ENCODE measurements around the gene FAM89B.
"Not testable (repeated sequence)": the region's sequence is repeated elsewhere in the genome, so short reads cannot be mapped to it uniquely, and the experiment has no call there.

FAM89B gene

DNA sequence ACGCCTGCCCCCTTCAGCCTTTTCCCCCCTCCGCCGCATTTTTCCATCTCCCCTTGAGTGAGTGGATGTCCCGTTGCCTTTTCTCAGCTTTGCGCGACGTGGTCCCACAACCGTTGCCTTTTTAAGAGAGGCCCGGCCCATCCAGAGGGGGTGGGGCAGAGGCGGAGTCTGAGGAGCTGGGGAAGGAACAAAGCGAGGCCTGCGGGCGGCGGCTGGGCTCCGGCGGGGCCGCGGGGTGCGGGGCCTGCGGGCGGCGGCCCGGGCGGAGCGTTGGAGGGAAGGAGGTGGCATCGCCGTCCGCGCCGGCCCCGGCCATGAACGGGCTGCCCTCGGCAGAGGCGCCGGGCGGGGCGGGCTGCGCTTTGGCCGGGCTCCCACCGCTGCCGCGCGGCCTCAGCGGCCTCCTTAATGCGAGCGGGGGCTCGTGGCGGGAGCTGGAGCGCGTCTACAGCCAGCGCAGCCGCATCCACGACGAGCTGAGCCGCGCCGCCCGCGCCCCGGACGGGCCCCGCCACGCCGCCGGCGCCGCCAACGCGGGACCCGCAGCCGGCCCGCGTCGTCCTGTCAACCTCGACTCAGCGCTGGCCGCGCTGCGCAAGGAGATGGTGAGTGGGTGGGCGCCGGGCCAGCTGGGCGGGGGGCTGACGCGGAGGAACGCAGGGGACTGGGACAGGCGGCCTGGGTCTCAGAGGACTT lies at the start of gene FAM89B:
TSS of gene FAM89B (plus strand) at position 183 of the 696 bp plus-strand sequence. CDS start at position 315, 132 bp downstream.
- no peak for DNase-seq (ENCODE audit: low read depth)

DNA sequence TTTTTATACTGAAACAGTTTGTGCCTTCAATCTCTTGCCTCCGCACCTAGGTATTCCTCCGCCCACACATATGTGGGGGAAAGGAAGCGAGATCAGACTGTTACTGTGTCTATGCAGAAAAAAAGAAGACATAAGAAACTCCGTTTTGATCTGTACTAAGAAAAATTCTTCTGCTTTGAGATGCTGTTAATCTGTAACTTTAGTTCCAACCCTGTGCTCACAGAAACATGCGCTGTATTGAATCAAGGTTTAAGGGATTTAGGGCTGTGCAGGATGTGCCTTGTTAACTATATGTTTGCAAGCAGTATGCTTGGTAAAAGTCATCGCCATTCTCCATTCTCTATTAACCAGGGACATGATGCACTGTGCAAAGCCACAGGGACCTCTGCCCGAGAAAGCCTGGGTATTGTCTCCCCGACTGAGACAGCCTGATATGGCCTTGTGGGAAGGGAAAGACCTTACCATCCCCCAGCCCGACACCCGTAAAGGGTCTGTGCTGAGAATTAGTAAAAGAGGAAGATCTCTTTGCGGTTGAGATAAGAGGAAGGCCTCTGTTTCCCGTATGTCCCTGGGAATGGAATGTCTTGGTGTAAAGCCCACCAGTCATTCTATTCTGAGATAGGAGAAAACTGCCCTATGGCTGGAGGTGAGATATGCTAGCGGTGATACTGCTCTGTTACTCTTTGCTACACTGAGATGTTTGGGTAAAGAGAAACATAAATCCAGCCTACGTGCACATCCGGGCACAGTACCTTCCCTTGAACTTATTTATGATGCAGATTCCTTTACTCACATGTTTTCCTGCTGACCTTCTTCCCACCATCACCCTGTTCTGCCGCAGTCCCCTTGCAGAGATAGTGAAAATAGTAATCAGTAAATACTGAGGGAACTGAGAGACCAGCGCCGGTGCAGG lies 49.4 kb upstream of the FAM89B start:
- not testable (repeated sequence) for DNase-seq (ENCODE audit: low read depth)

DNA sequence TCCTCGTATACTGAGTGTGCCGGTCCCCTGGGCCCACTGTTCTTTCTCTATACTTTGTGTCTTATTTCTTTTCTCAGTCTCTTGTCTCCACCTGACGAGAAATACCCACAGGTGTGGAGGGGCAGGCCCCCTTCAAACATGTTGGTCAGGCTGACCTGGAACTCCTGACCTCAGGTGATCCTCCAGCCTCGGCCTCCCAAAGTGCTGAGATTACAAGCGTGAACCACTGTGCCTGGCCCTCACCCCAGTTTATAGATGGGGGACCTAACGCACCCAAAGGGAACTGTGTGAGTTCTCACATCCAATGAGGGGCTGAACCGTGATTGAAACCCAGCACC lies 48.7 kb upstream of the FAM89B start:
- not testable (repeated sequence) for DNase-seq (ENCODE audit: low read depth)

DNA sequence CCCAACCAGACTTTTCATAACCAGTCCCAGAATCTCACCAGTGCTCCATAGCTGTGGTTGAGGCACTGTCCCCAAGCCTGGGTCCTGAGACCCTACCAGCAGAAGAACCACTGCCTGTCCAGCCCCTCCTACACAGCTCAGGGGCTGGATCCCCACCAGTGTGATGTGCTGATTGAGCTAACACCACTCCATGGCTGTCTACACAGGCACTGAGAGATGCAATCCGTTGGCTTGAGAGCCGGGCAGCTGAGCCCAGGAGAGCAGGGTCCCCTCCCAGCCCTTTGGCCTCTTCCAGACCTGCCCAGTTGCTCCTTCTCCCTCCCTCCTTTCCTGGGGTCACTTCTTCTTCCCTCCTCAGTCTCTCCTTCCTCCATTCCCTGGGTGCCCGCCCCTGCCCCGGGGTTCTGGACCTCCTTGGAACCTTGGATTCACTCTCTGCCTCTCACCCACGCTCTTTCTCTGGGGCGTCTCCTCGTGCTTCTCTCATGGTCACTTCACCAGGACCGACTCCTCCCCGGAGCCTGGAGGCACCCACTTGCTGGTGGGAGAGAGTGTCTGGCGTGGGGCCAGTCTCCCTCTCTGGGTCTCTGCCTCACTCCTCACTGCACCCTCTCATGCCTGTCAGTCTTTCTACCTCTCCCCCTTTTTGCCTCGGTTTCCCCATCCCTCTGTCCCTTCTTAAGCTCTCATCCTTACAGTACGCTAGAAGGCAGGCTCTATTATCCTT lies 48.2 kb upstream of the FAM89B start:
- DNase-seq (ENCODE audit: low read depth) = no peak

DNA sequence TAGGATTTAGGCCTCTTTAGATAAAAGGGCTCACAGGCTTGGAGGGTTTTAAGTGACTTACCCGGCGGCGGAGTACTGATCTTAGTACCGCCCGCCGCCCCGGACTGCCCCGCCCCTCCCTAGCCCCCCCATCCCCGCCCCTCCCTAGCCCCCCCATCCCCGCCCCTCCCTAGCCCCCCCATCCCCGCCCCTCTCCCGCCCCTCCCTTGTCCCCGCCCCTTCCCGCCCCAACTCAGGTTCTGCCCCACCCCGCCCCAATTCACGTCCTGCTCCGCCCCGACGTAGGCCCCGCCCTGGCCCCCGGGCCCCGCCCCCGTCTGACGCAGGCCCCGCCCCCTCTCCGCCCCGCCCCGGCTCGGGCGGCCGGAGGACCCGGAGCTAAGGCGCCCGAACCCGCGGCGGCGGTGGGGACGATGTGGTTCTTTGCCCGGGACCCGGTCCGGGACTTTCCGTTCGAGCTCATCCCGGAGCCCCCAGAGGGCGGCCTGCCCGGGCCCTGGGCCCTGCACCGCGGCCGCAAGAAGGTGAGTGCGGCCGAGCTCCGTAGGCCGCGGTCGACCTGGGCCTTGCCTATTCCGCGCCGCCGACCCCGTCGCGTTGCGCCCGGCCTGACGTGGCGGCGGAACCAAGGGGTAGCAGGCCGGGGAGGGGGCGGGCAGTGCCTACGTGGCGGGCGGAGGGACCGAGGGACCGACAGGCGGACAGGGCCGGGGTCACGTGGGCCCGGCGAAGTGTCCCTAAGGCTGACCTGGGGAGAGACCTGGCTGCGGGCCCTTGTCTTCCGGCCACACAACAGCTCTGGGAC lies 47.4 kb upstream of the FAM89B start, which contains the start of gene SCYL1:
TSS of gene SCYL1 (plus strand) at position 343 of the 805 bp plus-strand sequence. CDS start at position 414, 71 bp downstream.
- DNase-seq (ENCODE audit: low read depth) = no peak

DNA sequence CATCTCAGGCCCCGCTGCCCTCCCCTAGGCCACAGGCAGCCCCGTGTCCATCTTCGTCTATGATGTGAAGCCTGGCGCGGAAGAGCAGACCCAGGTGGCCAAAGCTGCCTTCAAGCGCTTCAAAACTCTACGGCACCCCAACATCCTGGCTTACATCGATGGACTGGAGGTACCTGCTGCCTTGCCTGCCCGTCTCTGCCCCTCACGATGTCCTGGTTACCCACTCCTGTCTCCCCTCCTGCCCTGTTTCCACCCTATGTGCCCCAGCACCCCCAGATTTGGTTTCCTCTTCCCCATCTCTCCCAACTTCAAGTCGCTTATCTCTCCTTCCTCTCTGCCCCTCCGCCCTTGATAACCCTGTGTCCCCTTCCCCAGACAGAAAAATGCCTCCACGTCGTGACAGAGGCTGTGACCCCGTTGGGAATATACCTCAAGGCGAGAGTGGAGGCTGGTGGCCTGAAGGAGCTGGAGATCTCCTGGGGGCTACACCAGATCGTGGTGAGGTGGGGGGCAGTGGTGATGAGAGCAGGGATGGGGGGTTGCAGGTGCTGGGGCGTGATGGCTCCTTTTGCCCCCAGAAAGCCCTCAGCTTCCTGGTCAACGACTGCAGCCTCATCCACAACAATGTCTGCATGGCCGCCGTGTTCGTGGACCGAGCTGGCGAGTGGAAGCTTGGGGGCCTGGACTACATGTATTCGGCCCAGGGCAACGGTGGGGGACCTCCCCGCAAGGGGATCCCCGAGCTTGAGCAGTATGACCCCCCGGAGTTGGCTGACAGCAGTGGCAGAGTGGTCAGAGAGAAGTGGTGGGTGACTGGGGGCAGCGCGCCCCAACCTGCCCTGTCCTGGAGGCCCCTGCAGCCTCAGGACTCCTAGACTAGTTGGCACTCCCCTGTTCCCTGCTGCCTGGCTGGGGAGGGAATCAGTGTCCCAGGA lies 46.5 kb upstream of the FAM89B start:
- no peak for DNase-seq (ENCODE audit: low read depth)

DNA sequence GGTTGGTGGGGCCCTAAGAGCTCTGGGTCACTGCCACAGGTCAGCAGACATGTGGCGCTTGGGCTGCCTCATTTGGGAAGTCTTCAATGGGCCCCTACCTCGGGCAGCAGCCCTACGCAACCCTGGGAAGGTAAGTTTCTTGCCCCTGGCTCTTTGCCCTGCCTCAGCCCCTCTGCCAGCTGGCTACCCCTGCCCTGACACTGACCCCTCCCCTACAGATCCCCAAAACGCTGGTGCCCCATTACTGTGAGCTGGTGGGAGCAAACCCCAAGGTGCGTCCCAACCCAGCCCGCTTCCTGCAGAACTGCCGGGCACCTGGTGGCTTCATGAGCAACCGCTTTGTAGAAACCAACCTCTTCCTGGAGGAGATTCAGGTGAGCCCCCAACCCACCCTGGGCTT lies 45.6 kb upstream of the FAM89B start:
- no peak for DNase-seq (ENCODE audit: low read depth)

DNA sequence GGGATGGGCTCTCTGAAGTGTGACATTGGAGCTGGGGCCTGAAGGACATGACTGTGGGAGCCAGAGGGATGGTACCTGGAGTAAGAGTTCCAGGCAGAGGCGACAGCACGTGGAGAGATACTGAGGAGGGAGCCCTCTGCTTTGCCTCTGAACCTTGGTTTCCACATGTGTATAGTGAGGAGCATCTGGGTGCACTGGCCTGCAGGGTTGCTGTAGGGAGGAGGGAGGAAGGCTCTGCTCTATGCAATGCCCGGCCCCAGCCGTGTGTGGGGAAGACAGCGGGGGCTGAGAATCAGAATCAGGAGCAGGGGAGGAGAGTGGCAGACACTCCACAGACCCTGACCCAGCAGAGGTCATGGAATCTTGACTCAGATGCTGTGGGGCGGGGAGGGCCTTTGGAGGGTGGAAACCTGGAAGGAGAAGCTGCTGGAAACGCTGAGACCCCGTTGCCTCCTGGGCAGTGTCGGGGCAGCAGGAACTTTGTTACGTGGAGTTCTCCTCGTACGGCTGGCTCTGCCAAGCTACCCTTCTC lies 43.5 kb upstream of the FAM89B start:
- DNase-seq (ENCODE audit: low read depth) = no peak

DNA sequence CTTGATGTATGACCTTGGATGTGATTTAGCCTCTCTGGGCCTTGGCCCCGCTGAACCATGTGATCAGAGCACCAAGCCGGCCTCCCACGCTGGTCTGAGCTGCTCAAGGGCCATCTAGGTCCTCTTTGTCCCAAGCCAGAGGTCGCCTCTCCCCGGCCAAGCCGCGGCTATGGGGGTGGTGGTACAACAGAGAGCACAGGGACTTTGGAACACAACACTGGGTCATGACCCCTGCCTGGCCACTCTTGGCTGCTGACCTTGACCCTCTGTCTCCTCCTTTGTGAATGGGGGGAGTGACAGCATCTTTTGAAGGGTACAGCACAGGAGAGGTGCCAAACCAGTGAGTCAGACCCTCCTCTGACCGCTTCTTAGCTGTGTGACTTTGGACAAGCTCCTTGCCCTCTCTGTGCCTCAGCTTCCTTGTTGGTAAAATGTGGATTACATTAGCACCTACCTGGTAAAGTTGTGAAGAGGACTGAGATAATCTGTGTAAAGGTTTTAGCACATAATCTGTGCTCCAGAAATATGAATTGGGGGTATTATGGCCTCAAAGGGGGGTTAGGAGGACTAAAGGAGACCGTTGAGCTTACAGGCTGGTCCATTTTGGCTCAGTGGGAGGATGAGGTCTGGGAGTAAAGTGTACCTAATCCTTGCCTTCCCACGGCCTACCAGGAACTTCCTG lies 42.7 kb upstream of the FAM89B start:
- DNase-seq (ENCODE audit: low read depth) = no peak

DNA sequence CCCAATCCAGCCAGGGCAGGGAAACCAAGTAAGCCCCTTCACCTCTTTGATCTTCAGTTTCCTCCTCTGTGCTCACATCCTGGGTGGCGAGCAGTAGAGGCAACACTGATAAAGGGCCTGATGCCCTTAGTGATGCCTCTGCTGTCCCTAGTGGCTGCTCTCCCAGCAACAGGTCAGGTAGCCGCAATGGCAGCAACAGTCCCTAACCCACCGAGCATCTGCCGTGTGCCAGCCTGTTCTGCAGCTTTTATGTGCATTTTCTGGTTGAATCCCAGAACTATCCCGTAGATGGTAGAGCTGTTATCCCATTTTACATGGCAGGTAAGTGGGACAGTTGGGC lies 42.2 kb upstream of the FAM89B start:
- no peak for DNase-seq (ENCODE audit: low read depth)

DNA sequence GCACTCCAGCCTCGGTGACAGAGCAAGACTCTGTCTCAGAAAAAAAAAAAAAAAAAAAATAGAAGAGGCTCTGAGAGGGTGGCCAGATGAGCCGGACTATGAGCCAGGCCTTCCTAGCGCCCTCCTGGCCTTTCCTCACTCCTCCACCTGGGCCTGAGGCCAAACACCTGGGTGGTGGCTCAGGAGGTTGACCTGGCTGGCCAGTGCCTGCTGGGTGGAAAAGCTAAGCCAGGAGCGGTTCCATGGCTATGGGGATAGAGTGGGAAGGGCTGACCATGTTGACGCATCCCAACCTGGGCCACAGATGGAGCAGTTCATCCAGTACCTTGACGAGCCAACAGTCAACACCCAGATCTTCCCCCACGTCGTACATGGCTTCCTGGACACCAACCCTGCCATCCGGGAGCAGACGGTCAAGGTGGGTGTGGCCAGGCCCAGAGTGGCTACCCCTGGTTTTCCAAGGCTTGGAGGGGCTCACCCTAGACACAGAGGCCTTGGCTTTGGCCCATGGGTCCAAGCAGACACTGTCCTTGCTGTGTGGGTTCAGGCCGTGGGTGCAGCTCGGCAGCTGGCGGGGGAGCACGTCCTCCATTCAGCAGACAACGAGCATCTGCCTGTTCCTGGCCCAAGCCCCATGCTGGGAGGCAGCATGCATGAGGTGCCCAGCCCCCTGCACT lies 39.8 kb upstream of the FAM89B start:
- DNase-seq (ENCODE audit: low read depth) = no peak

DNA sequence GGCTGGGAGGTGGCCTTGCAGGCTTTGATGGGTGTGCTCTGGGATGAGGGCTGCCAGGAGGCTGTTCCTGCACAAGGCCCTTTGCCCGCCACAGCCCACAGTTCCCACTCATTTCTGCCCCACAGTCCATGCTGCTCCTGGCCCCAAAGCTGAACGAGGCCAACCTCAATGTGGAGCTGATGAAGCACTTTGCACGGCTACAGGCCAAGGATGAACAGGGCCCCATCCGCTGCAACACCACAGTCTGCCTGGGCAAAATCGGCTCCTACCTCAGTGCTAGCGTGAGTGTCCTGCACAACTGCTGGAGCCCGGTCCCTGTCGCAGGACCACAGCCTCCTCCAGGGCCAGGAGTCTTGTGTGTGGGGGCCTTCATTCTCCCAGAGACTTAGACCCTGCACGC lies 37.2 kb upstream of the FAM89B start:
- no peak for DNase-seq (ENCODE audit: low read depth)

DNA sequence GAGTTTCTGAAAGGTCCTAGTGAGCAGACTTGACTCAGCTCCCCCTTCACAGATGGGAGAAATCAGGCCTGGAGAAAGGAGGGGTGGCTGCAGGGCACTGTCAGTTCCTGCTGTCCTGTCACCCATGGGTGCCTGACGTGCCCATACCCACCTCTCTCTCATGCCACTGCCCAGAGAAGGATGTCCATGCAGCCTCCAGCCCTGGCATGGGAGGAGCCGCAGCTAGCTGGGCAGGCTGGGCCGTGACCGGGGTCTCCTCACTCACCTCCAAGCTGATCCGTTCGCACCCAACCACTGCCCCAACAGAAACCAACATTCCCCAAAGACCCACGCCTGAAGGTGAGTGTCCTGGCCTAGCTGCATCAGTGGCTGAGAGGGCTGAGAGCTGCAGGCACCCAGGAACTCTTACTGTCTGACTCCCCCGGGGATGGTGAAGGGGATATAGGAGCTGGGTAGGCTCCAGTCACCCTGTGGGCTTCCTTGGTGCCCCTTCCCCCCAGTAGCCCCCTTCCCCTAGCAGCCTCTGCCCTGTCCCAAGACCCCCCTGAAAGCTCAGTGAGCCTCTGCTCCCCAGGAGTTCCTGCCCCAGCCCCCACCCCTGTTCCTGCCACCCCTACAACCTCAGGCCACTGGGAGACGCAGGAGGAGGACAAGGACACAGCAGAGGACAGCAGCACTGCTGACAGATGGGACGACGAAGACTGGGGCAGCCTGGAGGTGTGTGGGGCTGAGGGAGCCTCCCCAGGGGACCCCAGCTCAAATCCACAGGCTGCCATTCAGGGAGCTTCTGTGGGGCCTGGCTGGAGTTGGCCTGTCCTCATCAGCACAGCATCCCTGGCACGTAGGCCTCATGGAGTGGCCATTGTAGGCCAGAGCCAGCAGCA lies 35.7 kb upstream of the FAM89B start:
- no peak for DNase-seq (ENCODE audit: low read depth)

DNA sequence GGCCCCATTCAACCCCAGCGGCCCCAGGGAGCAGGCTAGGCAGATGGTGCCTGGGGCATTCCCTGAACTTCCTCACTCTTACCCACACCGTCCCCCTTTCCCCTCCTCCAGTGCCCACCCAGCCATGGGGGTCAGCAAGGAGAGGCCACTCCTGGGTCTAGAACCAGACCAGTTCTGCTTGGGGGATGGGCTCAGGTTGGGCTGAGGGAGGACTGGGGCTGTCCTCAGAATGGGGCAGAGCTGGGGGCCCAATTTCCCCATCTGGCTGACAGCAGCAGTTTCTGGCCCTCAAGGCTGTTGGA lies 35.1 kb upstream of the FAM89B start:
- no peak for DNase-seq (ENCODE audit: low read depth)

DNA sequence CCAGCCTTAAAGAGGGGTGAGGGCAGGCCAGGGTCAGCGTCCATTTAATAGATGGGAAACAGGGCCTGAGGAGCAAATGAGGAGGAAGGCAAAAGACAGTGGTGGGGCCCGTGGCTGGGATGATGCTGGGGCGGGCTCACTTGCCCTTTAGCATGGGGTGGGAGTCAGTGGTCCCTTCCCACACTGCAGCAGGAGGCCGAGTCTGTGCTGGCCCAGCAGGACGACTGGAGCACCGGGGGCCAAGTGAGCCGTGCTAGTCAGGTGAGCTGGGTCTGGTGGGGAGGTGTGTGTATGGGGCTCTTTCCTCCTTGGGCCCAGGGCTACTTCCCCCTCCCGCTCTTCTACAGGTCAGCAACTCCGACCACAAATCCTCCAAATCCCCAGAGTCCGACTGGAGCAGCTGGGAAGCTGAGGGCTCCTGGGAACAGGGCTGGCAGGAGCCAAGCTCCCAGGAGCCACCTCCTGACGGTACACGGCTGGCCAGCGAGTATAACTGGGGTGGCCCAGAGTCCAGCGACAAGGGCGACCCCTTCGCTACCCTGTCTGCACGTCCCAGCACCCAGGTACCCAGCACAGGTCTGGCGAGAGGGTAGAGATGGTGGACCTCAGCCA lies 34.6 kb upstream of the FAM89B start:
- no peak for DNase-seq (ENCODE audit: low read depth)

DNA sequence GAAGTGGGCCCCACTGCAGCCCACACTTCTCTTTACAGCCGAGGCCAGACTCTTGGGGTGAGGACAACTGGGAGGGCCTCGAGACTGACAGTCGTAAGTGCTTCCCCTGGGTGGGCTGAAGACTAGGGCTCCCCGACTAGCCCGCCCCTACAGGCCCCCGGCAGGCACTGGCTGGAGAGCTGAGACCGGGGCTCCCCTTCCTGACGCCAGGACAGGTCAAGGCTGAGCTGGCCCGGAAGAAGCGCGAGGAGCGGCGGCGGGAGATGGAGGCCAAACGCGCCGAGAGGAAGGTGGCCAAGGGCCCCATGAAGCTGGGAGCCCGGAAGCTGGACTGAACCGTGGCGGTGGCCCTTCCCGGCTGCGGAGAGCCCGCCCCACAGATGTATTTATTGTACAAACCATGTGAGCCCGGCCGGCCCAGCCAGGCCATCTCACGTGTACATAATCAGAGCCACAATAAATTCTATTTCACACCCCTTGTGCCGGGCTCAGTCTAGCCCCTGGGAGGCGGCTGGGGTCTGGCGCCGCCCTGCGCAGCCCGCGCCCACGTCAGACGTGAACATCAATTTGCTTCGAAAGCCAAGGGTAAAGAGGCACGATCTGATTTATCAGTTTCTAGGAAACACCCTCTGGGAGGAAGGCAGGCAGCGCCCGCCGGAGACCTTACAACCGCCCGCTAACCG lies 34.0 kb upstream of the FAM89B start:
- no peak for DNase-seq (ENCODE audit: low read depth)

DNA sequence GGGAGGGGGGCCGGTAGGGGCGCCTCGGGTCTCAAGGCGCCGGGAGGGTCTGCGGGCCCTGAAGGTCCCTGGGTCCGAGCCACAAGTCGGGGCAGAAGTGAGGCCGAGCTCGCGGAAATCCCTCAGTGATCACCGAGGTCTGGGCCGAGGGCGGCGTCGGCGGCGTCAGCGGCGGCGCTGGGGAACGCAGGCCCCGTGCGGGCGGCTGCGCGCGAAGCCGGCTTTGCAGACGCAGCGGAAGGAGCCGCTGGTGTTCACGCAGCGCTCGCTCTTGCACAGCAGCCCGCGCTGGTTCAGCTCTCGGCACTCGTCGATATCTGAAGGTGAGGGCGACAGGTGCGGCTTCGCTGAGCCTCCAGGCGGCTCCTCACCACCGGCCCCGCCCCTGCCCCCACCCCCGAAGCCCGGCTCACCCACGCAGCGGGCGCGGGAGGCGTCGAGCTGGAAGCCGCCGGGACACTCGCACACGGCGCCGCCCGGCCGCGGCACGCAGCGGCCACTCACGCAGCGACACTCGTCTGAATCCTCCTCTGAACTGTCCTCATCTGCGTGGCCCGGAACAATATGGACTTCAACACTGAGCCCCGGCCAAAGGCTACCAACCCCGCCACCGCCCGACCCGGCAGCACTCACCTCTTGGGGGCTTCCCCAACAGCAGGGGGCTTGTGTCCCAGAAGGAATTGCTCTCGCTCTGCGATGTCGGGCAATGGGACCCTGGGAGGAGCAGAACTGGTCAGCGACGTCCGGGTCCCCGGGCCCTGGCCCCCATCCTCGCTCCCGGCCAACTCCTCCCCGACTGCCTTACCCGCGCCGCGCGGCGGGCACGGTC lies 33.2 kb upstream of the FAM89B start:
- DNase-seq (ENCODE audit: low read depth) = no peak
